Activated CD4-positive, alpha-beta T cell treated with anti-CD3 and anti-CD28 coated beads, Interleukin-2, amount 50 U/mL, for 24 hours (primary cell): ENCODE data around the gene ACTL10.

Source experiments
- DNase-seq, 2 donors: peaks; one replicate each; pipeline ENCODE4 v3.0.0-alpha.2; 2020; ENCODE audit warnings: low read depth in 1 of 2, low spot score in 1 of 2

ACTL10 gene

GRCh38 chr20:33676652-33677645 lies 10.2 kb downstream of the ACTL10 start:
- DNase-seq = no peak

DNA sequence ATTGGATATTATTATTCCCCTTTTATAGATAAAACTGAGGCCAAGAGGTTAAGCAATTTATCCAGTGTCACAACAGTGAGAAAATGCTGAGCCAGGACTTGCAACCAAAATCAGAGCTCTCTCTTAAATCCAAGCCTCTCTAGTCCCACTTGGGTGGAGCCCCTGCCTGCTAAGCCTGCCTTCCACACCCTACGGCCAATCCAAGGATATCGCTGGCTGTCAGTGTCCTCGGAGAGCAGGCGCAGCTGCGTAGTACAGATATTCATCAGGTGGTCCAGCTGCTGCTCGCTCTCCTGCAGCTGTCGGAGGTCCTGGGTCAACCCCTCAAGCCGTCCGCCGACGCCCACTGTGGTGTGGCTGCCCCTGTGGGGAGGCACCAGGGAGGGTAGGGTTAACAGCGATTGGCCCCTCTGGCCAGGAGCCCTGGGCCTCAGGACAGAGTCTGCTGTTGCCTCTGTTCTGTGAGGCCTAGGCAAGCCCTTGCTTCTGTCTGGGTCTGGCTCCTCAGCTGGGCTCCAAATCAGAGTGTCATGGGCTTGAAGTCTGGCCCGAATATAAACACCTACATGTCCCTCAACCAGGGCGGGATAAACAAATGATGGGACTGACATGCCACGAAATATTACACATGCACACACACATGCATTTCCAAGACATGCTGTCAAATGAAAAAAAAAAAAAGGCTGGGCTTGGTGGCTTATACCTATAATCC lies 11.4 kb downstream of the ACTL10 start:
- DNase-seq = no peak

GRCh38 chr20:33679758-33680485 lies 13.2 kb downstream of the ACTL10 start:
- no peak for DNase-seq

DNA sequence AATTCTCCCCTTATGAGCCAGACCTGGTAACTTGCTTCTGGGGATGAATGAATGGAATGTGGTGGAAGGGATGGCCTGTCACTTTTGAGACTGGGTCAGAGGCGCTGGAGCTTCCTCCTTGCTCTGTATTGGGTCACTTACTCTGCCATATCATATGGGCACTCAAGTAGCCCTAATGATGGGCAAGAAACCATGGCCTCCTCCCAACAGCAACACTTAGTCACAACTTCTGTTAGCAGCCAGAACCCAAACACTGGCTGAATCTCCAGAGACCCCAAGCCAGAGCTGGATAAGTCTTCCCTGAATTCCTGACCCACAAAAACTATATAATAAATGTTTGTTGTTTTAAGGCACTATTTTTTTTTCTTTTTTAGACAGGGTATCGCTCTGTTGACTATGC lies 13.9 kb downstream of the ACTL10 start:
- DNase-seq = no peak

DNA sequence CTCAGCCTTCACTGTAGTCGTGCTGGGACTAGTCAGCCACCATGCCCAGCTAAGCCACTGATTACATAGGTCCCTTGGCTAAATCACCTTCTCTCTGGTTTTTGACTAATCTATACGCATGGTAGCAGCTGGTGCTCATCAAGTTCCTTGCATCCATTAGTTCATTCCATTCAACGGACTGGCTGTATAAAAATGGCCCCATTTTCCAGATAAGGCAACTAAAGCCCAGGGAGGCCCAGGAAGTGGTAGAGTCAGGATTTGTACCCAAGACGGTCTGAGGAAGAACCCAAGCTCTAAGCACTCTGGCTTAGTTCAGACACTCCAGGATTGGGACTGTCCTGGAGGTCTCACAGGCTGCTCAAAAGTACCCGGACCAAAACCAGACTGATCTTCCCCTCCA lies 14.5 kb downstream of the ACTL10 start:
- no peak for DNase-seq

GRCh38 chr20:33681728-33682353 lies 15.1 kb downstream of the ACTL10 start:
- DNase-seq = no peak

DNA sequence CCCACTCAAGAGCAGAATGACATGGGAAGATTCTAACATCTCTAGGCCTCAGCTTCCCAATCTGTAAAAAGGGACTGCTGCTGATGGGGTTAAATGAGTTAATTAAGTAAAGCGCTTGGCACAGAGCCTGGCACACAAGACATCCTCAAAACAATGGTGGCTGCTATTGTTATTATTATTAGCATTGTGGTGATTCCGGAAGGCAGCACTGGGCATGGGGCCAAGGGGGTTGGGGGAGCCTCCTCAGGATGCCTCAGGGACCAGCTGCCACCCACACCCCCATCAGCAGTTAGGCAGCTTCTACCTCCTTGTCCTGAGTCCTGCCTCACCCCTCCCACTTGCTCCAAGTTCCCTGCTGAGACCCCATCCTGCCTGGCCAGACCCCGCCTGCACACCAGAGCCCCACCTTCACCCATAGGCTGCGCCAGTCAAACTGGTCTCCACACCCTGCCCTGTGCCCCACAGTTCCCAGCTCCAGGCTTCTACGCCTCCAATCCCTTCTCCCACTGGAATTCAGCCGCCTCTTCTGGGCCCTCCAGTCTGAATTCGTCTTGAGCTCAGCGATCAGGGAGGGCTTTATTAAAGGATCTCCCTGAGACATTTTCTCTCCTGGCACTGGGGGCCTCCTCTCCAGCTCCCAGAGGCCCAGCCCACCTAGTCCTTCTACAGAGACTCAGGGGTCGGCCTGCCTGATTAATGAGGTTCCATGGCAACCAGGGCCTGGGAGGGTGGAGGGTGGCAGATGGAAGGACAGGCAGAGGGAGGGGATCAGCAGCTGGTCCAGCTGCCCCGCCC lies 18.0 kb downstream of the ACTL10 start:
- DNase-seq = no peak

DNA sequence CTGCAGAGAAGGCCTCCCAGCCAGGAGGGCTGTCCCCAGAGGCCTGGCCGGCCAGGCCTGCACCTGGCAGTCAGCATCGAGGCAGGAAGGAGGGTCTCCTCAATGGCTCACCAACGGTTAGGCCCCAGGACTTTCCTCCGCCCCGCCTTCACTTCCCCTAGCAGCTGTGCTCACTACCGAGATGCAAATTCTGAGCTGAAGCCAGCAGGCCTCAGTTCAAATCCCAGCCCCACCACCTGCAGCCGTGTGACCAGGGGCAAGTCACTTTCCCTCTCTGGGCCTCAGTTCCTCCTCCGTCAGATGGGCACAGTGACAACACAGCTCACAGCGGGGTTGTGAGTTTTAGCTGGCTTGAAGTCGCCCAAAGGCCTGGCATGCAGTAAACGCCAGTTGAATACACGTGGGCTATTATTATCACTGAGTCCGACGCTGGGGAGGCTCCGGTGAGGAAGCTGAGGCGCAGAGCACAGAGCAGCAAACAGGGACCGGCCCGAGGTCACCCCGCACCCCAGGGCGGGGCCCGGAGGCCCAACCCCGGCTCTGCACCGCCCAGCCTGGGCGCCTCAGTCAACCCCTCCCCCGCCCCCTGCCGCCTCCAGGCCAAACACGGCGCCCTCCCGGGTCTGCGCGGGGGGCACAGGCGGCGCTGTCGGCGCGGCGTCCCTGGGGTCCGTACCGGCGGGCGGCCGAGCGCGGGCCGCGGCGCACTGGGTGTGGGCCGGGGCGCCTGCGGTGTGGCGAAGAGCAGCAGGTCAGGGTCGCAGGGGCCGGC lies 18.8 kb downstream of the ACTL10 start:
- peak in 1 of 2 donors; percentile 55 for DNase-seq

DNA sequence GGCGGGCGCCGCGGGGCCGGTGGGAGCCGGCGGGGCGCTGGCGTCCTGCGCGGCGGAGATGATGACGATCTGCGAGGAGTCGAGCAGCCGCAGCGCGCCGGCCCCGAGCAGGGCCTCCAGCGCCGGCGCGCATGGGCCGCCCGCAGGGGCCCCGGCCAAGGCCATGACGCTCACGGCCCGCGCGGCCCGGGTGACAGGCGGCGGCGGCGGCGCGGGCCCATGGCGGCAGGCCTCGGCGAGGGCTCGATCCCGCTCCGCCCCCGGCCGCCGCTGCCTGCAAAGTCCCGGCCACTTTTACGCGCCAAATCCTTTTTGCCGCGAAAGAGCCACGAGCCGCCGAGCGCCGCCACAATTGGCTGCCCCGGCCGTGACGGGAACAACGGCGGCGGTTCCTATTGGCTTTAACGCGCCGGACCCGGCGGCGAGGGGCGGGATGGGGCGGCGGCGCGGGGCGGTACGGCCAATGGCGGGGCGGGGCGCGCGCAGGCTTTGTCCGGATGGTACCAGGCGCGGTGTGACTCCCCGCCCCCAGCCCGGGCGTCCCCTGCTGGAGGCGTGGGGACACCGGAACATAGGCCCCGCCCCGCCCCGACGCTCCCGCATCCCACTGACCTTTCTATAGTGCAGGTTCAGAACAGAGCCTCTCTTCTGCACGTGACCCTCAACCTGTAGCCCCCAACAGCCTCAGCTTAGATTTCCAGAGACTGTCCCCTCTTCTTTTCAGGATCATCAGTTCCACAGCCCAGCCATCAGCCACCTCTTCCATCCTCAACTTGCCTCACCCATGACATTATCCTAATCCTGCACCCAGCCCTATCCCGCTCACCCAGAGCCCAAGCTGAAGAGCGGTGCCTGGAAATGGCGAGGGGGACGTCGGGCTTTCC lies 19.6 kb downstream of the ACTL10 start, which contains the start of gene E2F1:
E2F1 (minus strand) TSS at position 286 of the 884 bp plus-strand sequence; CDS start at position 165, 121 bp downstream.
- DNase-seq = peak; percentile 91 to 92

DNA sequence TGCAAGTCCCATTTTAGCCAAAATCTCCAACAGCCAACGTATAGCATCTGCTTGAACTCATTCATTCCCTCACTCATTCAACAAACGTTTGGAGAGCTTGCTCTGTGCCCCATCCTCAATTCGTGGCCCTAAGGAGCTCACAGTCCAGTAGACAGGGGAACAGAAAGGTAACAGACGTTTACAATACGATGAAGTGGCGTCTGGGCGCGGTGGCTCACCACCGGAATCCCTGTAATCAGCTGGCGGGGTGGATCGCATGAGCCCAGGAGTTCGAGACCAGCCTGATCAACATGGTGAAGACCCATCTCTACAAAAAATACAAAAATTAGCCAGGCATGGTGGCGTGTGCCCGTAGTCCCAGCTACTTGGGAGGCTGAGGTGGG lies 20.2 kb downstream of the ACTL10 start:
- no peak for DNase-seq

DNA sequence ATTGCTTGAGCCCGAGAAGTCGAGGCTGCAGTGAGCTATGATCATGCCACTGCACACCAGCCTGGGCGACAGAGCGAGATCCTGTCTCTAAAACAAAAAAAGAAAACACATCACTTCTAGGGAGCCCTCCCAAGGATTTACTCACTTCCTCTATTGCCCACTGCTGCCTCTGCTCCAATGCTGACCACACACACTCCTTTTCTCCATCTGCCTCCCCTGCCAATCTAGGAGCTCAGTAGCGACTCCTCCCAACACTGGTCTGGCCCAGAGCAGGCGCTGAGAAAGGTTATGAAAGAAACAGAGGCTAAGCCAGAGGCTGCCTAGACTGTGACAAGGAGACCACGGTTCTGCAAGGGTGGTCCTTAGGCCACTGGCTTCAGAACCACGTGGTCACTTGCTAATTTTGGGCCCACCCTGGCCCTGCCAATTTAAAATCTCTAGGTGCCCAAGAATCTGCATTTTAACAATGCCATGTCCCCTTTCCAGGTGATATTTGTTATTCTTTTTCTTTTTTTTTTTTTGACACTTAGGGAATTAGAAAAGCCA lies 20.7 kb downstream of the ACTL10 start:
- no peak for DNase-seq

DNA sequence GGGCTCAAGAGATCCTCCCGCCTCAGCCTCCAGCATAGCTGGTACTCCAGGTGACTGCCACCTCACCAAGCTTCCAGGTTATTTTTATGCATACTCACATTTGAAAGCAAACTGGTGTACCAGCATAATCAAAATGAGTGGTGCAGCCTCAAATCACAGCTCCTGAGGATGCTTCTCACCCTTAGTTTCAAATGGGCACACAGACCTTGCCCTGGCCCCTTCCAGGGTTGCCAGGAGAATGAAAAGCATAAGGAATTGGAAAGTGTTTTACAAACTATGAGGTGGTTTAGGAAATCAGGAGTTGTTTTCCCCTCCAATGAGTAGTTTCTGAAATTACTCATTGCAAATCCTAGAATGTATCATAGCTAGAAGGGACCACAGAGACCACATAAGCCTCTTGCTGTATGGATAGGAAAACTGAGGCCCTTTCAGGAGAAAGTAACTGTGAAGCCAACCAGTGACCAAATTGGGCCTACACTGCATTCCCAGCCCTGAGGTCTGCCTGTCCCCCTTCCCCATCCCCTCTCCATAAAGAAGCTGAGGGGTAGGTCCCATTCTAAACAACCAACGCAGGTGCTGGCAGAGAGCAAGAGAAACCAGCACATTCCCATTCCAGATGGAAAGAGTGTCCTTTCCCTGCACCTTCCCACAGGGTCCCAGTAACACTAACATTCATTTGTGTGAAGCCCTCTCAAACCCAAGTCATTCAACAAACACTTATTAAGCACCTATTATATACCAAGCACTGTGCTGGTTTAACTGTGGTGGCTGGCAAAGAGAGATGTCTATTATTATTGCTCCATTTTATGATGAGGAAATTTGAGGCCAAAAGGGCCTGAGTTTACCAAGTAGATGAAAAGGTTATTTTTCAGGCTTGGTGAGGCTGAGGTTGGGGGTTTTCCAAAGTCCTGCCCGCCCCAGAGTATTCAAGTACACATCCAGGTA lies 21.5 kb downstream of the ACTL10 start:
- DNase-seq = no peak

- DNase-seq = no peak
Measured at GRCh38 chr20:33688938-33689424, 22.2 kb downstream of the ACTL10 start.

- no peak for DNase-seq
Measured at GRCh38 chr20:33689493-33689892, 22.8 kb downstream of the ACTL10 start.

DNA sequence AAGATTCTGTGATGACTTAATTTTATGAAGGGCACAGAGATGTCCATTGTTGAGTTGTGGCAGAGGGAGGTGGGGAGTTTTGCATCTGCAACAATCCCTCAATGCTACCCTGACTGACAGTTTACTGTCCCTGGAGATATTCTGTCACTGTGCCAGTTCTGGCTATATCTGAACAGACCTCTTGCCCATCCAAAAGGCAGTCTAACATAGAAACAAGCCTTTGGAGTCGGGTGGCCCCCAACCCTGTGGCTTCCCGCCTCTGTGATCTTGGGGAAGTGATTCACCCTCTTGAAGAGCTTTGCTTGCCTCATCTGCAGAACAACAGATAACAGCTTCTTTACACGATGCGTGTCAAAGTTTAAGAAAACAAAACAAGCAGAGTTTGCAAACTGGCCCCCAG lies 23.2 kb downstream of the ACTL10 start:
- no peak for DNase-seq

DNA sequence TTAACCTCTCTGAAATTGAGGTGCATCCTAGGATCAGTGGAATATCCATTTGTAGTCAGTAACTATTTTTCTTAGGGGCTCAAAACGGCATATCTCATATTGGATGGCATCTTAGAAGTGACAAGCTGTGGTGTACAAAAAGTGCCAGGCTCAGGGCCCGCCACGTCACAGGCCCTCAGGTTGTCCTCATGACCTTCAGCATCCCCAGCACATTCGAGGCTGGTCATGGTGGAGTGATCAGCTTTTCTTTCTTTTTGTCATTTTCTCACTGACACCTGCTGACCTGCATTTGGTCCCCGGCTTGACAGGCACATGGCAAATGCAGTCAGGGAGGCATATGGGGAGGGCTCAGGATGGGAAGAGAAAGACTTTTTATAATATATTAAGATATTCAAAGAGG lies 26.5 kb downstream of the ACTL10 start:
- no peak for DNase-seq
